Measurements from ENCODE around the gene SPINK6. TPM values are rescaled to one million over a fixed set of nuclear protein-coding genes. Genes with fewer than 3 reads are reported as not detected.

SPINK6 gene
- total and polyA plus RNA-seq, 9 of the 15 experiments (the other 6 are each of a cell fraction or from before 2014, with no cell fraction given) = not detected

GRCh38 chr5:148261221-148261620 lies 58.4 kb downstream of the SPINK6 start:
- no TSS peak for BruUV-seq (replicated peaks)
- no peak overlapping the region for H3K27ac ChIP-seq (ENCODE audit: extremely low read depth, low read depth, low read length)
- no peaks in the 10 kb centered on the region for H4K20me1 ChIP-seq (replicated peaks; ENCODE audit: control insufficient read depth, insufficient read depth, low read length)
- intact Hi-C loops (cut with micrococcal nuclease) = no loop called here
- in situ Hi-C loops (cut with MboI) = no loop called here
- H3K79me2 ChIP-seq (ENCODE audit: control insufficient read depth, insufficient read depth, low read length) = no peaks in the 10 kb centered on the region
- ATAC-seq (no peak), DNase-seq (ENCODE audit: extremely low read depth in 1 of 4, low spot score in 3 of 4) (no peak), FAIRE-seq (no peak)
- no peaks in the 10 kb centered on the region for H3K27me3 ChIP-seq (ENCODE audit: control insufficient read depth in 2 of 2, insufficient read depth in 2 of 2, low read length in 2 of 2)
- no peaks in the 10 kb centered on the region for H3K4me1 ChIP-seq (replicated peaks in 1 of 2; ENCODE audit: control insufficient read depth in 2 of 2, insufficient read depth in 2 of 2, low read length in 2 of 2)
- H3K4me3 ChIP-seq = no peak overlapping the region
- TF ChIP-seq C11orf30 (IDR thresholded peaks at IDR 0.05; ENCODE audit: low read depth) = 0 out of 2 replicates have a peak, but pooled peaks have one; percentile 31
- TF ChIP-seq ZNF316 (IDR thresholded peaks at IDR 0.05) = peak; percentile 64
- no peak for TF ChIP-seq POLR2A (conservative IDR thresholded peaks at IDR 0.05)
- no peak overlapping the region for H3K4me2 ChIP-seq (ENCODE audit: insufficient read depth, low read length)
- no peaks in the 10 kb centered on the region for H3K9me3 ChIP-seq (replicated peaks; ENCODE audit: control insufficient read depth, insufficient read depth, low read depth, low read length)
- no peaks in the 10 kb centered on the region for H3K9me1 ChIP-seq (ENCODE audit: control insufficient read depth, insufficient read depth, low read length)
- CTCF ChIA-PET (ENCODE audit: low intra/inter-chr PET ratio) = no interaction called here
- H3K9ac ChIP-seq (ENCODE audit: insufficient read depth in 1 of 2, low read depth in 2 of 2, low read length in 2 of 2) = no peak overlapping the region
- no peaks in the 10 kb centered on the region for H3K36me3 ChIP-seq (ENCODE audit: control insufficient read depth, insufficient read depth, low read length)
- POLR2A ChIA-PET = no interaction called here
- no peak overlapping the region for H2AFZ ChIP-seq (ENCODE audit: low read depth, low read length)

Small RNA genes within 50 kb of the gene (small RNA-seq; reads per million reads assigned to genes)
- not detected for gene HMGN1P16

Other genes with a start within 250 kb of the SPINK6 start
- gene SPINK5, start 139.1 kb upstream of the SPINK6 start, total RNA-seq (2014; rRNA removed) = 0.54 TPM in 1 of 2 replicates, not detected in the other
- gene SPINK5, start 139.1 kb upstream of the SPINK6 start, total RNA-seq (2014; rRNA removed; fragmentation: Illumina TruSeq; extraction: Trizol) = 0.10 and 0.18 TPM in 2 replicates
- 0.11 and 0.14 TPM in 2 replicates for gene SPINK5, start 139.1 kb upstream of the SPINK6 start, total RNA-seq (2015; rRNA removed; fragmentation: Illumina TruSeq; extraction: Trizol)
- 0.29 TPM in 2 replicates for gene SPINK5, start 139.1 kb upstream of the SPINK6 start, total RNA-seq (2021)
- gene SPINK5, start 139.1 kb upstream of the SPINK6 start, polyA plus RNA-seq (2011; rRNA removed) = 0.04 and 0.68 TPM in 2 replicates
- gene SPINK5, start 139.1 kb upstream of the SPINK6 start, polyA plus RNA-seq (2014; fragmentation: Illumina TruSeq; extraction: Trizol) = 0.09 and 0.14 TPM in 2 replicates
- under 1 TPM in 1 of 2 experiments, not detected in 1; 0.07 TPM for gene SPINK5, start 139.1 kb upstream of the SPINK6 start, polyA plus RNA-seq (2014; fragmentation: Nextera tagmentation; extraction: Ambion mirVana)
- gene SPINK5, start 139.1 kb upstream of the SPINK6 start, polyA plus RNA-seq (2014; rRNA removed) = 0.11 and 0.26 TPM in 2 replicates
- not detected in 2 replicates for gene SPINK14, start 34.5 kb upstream of the SPINK6 start, total RNA-seq (2014; rRNA removed)
- gene SPINK14, start 34.5 kb upstream of the SPINK6 start, total RNA-seq (2014; rRNA removed; fragmentation: Illumina TruSeq; extraction: Trizol) = not detected in 2 replicates
- not detected in 2 replicates for gene SPINK14, start 34.5 kb upstream of the SPINK6 start, total RNA-seq (2015; rRNA removed; fragmentation: Illumina TruSeq; extraction: Trizol)
- gene SPINK14, start 34.5 kb upstream of the SPINK6 start, total RNA-seq (2021) = not detected in 2 replicates
- not detected in 2 replicates for gene SPINK14, start 34.5 kb upstream of the SPINK6 start, polyA plus RNA-seq (2011; rRNA removed)
- gene SPINK14, start 34.5 kb upstream of the SPINK6 start, polyA plus RNA-seq (2014; fragmentation: Illumina TruSeq; extraction: Trizol) = not detected in 2 replicates
- gene SPINK14, start 34.5 kb upstream of the SPINK6 start, polyA plus RNA-seq (2014; fragmentation: Nextera tagmentation; extraction: Ambion mirVana) = not detected
- not detected in 2 replicates for gene SPINK14, start 34.5 kb upstream of the SPINK6 start, polyA plus RNA-seq (2014; rRNA removed)
- not detected in 2 replicates for gene MARCOL, start 35.5 kb downstream of the SPINK6 start, total RNA-seq (2014; rRNA removed)
- gene MARCOL, start 35.5 kb downstream of the SPINK6 start, total RNA-seq (2014; rRNA removed; fragmentation: Illumina TruSeq; extraction: Trizol) = not detected in 2 replicates
- gene MARCOL, start 35.5 kb downstream of the SPINK6 start, total RNA-seq (2015; rRNA removed; fragmentation: Illumina TruSeq; extraction: Trizol) = not detected in 2 replicates
- not detected in 2 replicates for gene MARCOL, start 35.5 kb downstream of the SPINK6 start, total RNA-seq (2021)
- not detected in 2 replicates for gene MARCOL, start 35.5 kb downstream of the SPINK6 start, polyA plus RNA-seq (2011; rRNA removed)
- not detected in 2 replicates for gene MARCOL, start 35.5 kb downstream of the SPINK6 start, polyA plus RNA-seq (2014; fragmentation: Illumina TruSeq; extraction: Trizol)
- gene MARCOL, start 35.5 kb downstream of the SPINK6 start, polyA plus RNA-seq (2014; fragmentation: Nextera tagmentation; extraction: Ambion mirVana) = not detected
- gene MARCOL, start 35.5 kb downstream of the SPINK6 start, polyA plus RNA-seq (2014; rRNA removed) = not detected in 2 replicates
- gene SPINK13, start 65.8 kb downstream of the SPINK6 start, total RNA-seq (2014; rRNA removed) = not detected in 2 replicates
- gene SPINK13, start 65.8 kb downstream of the SPINK6 start, total RNA-seq (2014; rRNA removed; fragmentation: Illumina TruSeq; extraction: Trizol) = not detected in 2 replicates
- gene SPINK13, start 65.8 kb downstream of the SPINK6 start, total RNA-seq (2015; rRNA removed; fragmentation: Illumina TruSeq; extraction: Trizol) = not detected in 2 replicates
- not detected in 2 replicates for gene SPINK13, start 65.8 kb downstream of the SPINK6 start, total RNA-seq (2021)
- gene SPINK13, start 65.8 kb downstream of the SPINK6 start, polyA plus RNA-seq (2011; rRNA removed) = 0.07 TPM in 1 of 2 replicates, not detected in the other
- gene SPINK13, start 65.8 kb downstream of the SPINK6 start, polyA plus RNA-seq (2014; fragmentation: Illumina TruSeq; extraction: Trizol) = not detected in 2 replicates
- not detected for gene SPINK13, start 65.8 kb downstream of the SPINK6 start, polyA plus RNA-seq (2014; fragmentation: Nextera tagmentation; extraction: Ambion mirVana)
- not detected in 2 replicates for gene SPINK13, start 65.8 kb downstream of the SPINK6 start, polyA plus RNA-seq (2014; rRNA removed)
- not detected in 2 replicates for gene SPINK7, start 109.4 kb downstream of the SPINK6 start, total RNA-seq (2014; rRNA removed)
- gene SPINK7, start 109.4 kb downstream of the SPINK6 start, total RNA-seq (2014; rRNA removed; fragmentation: Illumina TruSeq; extraction: Trizol) = not detected in 2 replicates
- not detected in 2 replicates for gene SPINK7, start 109.4 kb downstream of the SPINK6 start, total RNA-seq (2015; rRNA removed; fragmentation: Illumina TruSeq; extraction: Trizol)
- gene SPINK7, start 109.4 kb downstream of the SPINK6 start, total RNA-seq (2021) = not detected in 2 replicates
- gene SPINK7, start 109.4 kb downstream of the SPINK6 start, polyA plus RNA-seq (2011; rRNA removed) = not detected in 2 replicates
- not detected in 2 replicates for gene SPINK7, start 109.4 kb downstream of the SPINK6 start, polyA plus RNA-seq (2014; fragmentation: Illumina TruSeq; extraction: Trizol)
- gene SPINK7, start 109.4 kb downstream of the SPINK6 start, polyA plus RNA-seq (2014; fragmentation: Nextera tagmentation; extraction: Ambion mirVana) = not detected
- not detected in 2 replicates for gene SPINK7, start 109.4 kb downstream of the SPINK6 start, polyA plus RNA-seq (2014; rRNA removed)
- gene SPINK9, start 132.5 kb downstream of the SPINK6 start, total RNA-seq (2014; rRNA removed) = not detected in 2 replicates
- not detected in 2 replicates for gene SPINK9, start 132.5 kb downstream of the SPINK6 start, total RNA-seq (2014; rRNA removed; fragmentation: Illumina TruSeq; extraction: Trizol)
- not detected in 2 replicates for gene SPINK9, start 132.5 kb downstream of the SPINK6 start, total RNA-seq (2015; rRNA removed; fragmentation: Illumina TruSeq; extraction: Trizol)
- gene SPINK9, start 132.5 kb downstream of the SPINK6 start, total RNA-seq (2021) = not detected in 2 replicates
- gene SPINK9, start 132.5 kb downstream of the SPINK6 start, polyA plus RNA-seq (2011; rRNA removed) = not detected in 2 replicates
- gene SPINK9, start 132.5 kb downstream of the SPINK6 start, polyA plus RNA-seq (2014; fragmentation: Illumina TruSeq; extraction: Trizol) = not detected in 2 replicates
- not detected for gene SPINK9, start 132.5 kb downstream of the SPINK6 start, polyA plus RNA-seq (2014; fragmentation: Nextera tagmentation; extraction: Ambion mirVana)
- gene SPINK9, start 132.5 kb downstream of the SPINK6 start, polyA plus RNA-seq (2014; rRNA removed) = not detected in 2 replicates
- gene FBXO38, start 180.9 kb downstream of the SPINK6 start, total RNA-seq (2014; rRNA removed) = 23.6 and 24.2 TPM in 2 replicates
- gene FBXO38, start 180.9 kb downstream of the SPINK6 start, total RNA-seq (2014; rRNA removed; fragmentation: Illumina TruSeq; extraction: Trizol) = 36.0 and 42.6 TPM in 2 replicates
- gene FBXO38, start 180.9 kb downstream of the SPINK6 start, total RNA-seq (2015; rRNA removed; fragmentation: Illumina TruSeq; extraction: Trizol) = 35.1 and 39.4 TPM in 2 replicates
- 26.5 and 31.3 TPM in 2 replicates for gene FBXO38, start 180.9 kb downstream of the SPINK6 start, total RNA-seq (2021)
- 25.2 and 37.2 TPM in 2 replicates for gene FBXO38, start 180.9 kb downstream of the SPINK6 start, polyA plus RNA-seq (2011; rRNA removed)
- gene FBXO38, start 180.9 kb downstream of the SPINK6 start, polyA plus RNA-seq (2014; fragmentation: Illumina TruSeq; extraction: Trizol) = 28.3 and 32.4 TPM in 2 replicates
- gene FBXO38, start 180.9 kb downstream of the SPINK6 start, polyA plus RNA-seq (2014; fragmentation: Nextera tagmentation; extraction: Ambion mirVana) = 10 to 100 TPM in 1 of 2 experiments, 1 to 10 TPM in 1; 7.4 to 21.6 TPM
- 19.0 and 29.3 TPM in 2 replicates for gene FBXO38, start 180.9 kb downstream of the SPINK6 start, polyA plus RNA-seq (2014; rRNA removed)

Measured in K562 (cell line).